ENCODE results near the gene FIGNL2. TPM values are rescaled to one million over a fixed set of nuclear protein-coding genes. Genes with fewer than 3 reads are reported as not detected.

Gene FIGNL2
- total RNA-seq, 6 donors from 2014 or later: 0.22 to 1.5 (median 0.39) TPM; not detected in 1

- WGBS, 2 donors: 93 to 95% methylated on average over 4 of the region's 4 CpGs
- DNase-seq (no peak), ATAC-seq (ENCODE audit: low FRiP score in 2 of 2) (no peak)
- no peak for TF ChIP-seq POLR2A (IDR thresholded peaks at IDR 0.05)
- TF ChIP-seq CTCF (IDR thresholded peaks at IDR 0.05): no peak
- H3K27ac ChIP-seq: no peak overlapping the region
- peaks cover 26 to 45% (median 35%) of the 10 kb centered on the region in 4 donors for H3K4me1 ChIP-seq
- H3K9me3 ChIP-seq: no peaks in the 10 kb centered on the region
- H3K36me3 ChIP-seq: no peaks in the 10 kb centered on the region
- H3K4me3 ChIP-seq: no peak overlapping the region
- H3K27me3 ChIP-seq: peaks cover 0 to 29% (median 13%) of the 10 kb centered on the region in 4 donors
Measured at GRCh38 chr12:51866324-51866723, 17.8 kb upstream of the FIGNL2 start.

- H3K4me1 ChIP-seq: peaks cover 26 to 45% (median 32%) of the 10 kb centered on the region in 4 donors
- no peak overlapping the region for H3K4me3 ChIP-seq
- DNase-seq (peak in 1 of 2 donors; percentile 22), ATAC-seq (ENCODE audit: low FRiP score in 2 of 2) (no peak)
- H3K27me3 ChIP-seq: peaks cover 0 to 29% (median 13%) of the 10 kb centered on the region in 4 donors
- WGBS, 2 donors: 75 to 91% methylated on average over 4 to 7 of the region's 7 CpGs
- no peak for TF ChIP-seq CTCF (IDR thresholded peaks at IDR 0.05)
- no peak for TF ChIP-seq POLR2AphosphoS5 (IDR thresholded peaks at IDR 0.05)
- TF ChIP-seq POLR2A (IDR thresholded peaks at IDR 0.05): no peak
- TF ChIP-seq EP300 (IDR thresholded peaks at IDR 0.05): no peak
- no peaks in the 10 kb centered on the region for H3K9me3 ChIP-seq
- H3K36me3 ChIP-seq: no peaks in the 10 kb centered on the region
- no peak overlapping the region for H3K27ac ChIP-seq
Measured at GRCh38 chr12:51865757-51866270, 17.3 kb upstream of the FIGNL2 start.

DNA sequence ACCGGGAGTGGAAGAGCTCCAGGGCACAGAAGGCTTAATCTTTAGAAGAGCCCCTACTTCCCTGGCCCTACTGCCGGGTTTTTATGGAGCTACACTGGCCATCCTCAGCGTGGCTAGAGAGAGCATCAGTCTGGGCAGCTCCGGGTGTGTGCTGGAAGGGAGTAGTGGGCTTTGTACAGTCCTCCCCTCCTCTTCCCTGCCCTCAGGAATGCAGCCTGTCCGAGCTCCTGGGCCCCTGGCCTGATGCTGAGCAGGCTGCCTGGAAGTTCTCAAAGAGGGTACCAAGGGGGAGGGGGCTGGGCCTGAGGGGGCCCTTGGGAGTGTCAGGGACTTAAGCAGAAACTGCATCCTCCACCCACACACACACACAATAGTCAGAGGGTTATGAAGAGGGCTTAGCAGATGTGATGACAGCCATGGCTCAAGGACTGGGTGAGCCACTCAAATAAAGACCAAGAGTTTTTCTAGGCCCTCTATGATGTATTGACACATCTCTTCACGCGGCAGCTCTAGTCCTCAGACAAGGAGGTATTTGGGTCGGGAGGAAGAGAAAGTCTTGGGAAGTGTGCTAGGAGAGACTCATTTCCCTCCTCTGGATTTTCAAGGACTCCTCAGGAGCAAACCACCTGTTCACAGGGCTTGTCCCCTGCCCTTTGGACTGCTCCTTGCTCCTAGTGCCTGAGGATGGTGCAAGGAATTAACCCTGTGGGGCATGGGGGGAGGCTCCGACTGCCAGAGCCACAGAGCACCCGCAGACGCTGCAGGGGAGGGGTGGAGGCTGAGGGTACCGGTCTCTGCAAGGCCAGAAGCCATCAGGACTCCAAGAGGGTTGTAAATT is 16.5 kb upstream of the FIGNL2 start:
- Histone ChIP-seq H3K27ac (no peak overlapping the region), H3K9me3 (no peaks in the 10 kb centered on the region), H3K4me3 (no peak overlapping the region), H3K27me3 (peaks cover 0 to 29% (median 13%) of the 10 kb centered on the region in 4 donors), H3K36me3 (no peaks in the 10 kb centered on the region), H3K4me1 (peaks cover 26 to 43% (median 31%) of the 10 kb centered on the region in 4 donors)
- TF ChIP-seq POLR2A (IDR thresholded peaks at IDR 0.05) (no peak), EP300 (IDR thresholded peaks at IDR 0.05) (no peak), POLR2AphosphoS5 (IDR thresholded peaks at IDR 0.05) (no peak), CTCF (IDR thresholded peaks at IDR 0.05) (no peak)
- ATAC-seq (ENCODE audit: low FRiP score in 2 of 2): peak in 1 of 2 donors; percentile 6
- WGBS, 2 donors: 54 to 55% methylated on average over 7 to 11 of the region's 12 CpGs
- no peak for DNase-seq

GRCh38 chr12:51863933-51864832 is 15.7 kb upstream of the FIGNL2 start:
- H3K27me3 ChIP-seq: peaks cover 0 to 24% (median 11%) of the 10 kb centered on the region in 4 donors
- peaks cover 20 to 34% (median 22%) of the 10 kb centered on the region in 4 donors for H3K4me1 ChIP-seq
- TF ChIP-seq POLR2A (IDR thresholded peaks at IDR 0.05): no peak
- TF ChIP-seq CTCF (IDR thresholded peaks at IDR 0.05): no peak
- no peak for TF ChIP-seq POLR2AphosphoS5 (IDR thresholded peaks at IDR 0.05)
- TF ChIP-seq EP300 (IDR thresholded peaks at IDR 0.05): no peak
- 20% methylated on average over 42 of the region's 53 CpGs; no CpG with 5 or more reads in 1 of the 2 donors for WGBS, 2 donors
- no peak overlapping the region for H3K27ac ChIP-seq
- no peaks in the 10 kb centered on the region for H3K36me3 ChIP-seq
- H3K9me3 ChIP-seq: no peaks in the 10 kb centered on the region
- H3K4me3 ChIP-seq: peak overlapping the region in 3 of 4 donors; percentile 16 to 29 (median 27)
- DNase-seq (peak in 1 of 2 donors; percentile 82), ATAC-seq (ENCODE audit: low FRiP score in 2 of 2) (peak; percentile 19 to 46)

All from upper lobe of left lung (tissue), 6 donors.